Measurements from ENCODE around the gene UBA5. TPM values are rescaled to one million over a fixed set of nuclear protein-coding genes. Genes with fewer than 3 reads are reported as not detected.
"Not testable (repeated sequence)": the region's sequence is repeated elsewhere in the genome, so short reads cannot be mapped to it uniquely, and the experiment has no call there.

UBA5 gene
- total RNA-seq = 10 to 100 TPM; 48.4 to 53.8 TPM

- peak; percentile 74 to 80 for DNase-seq
- ATAC-seq (replicated peaks in 1 of 2) = peak; percentile 89 to 92
- Mint-ChIP-seq H3K27ac (peak within 1 kb of the TSS; percentile 94), H3K4me3 (peak within 1 kb of the TSS; percentile 95 to 99), H3K9me3 (no peaks in the 10 kb centered on the region), H3K4me1 (ENCODE audit: low read depth) (peaks cover 62% of the 10 kb centered on the region), H3K27me3 (ENCODE audit: low read depth) (no peaks in the 10 kb centered on the region), H3K36me3 (ENCODE audit: insufficient read depth in 2 of 2) (peaks cover 1 to 13% of the 10 kb centered on the region in 2 donors)
Measured at GRCh38 chr3:132660052-132660810, at the start of gene UBA5. UBA5 (plus strand) TSS chr3:132660329; CDS start chr3:132660538, 209 bp downstream.

GRCh38 chr3:132615301-132615700, 44.8 kb upstream of the UBA5 start:
- H3K9me3 Mint-ChIP-seq; H3K4me1 Mint-ChIP-seq (ENCODE audit: low read depth); ATAC-seq (replicated peaks in 1 of 2); H3K4me3 Mint-ChIP-seq; DNase-seq; H3K27ac Mint-ChIP-seq; H3K27me3 Mint-ChIP-seq (ENCODE audit: low read depth): not testable (repeated sequence)
- peaks cover 17 to 23% of the 10 kb centered on the region in 2 donors for H3K36me3 Mint-ChIP-seq (ENCODE audit: insufficient read depth in 2 of 2)

- no peak overlapping the region for H3K27ac Mint-ChIP-seq
- H3K27me3 Mint-ChIP-seq (ENCODE audit: low read depth) = no peaks in the 10 kb centered on the region
- ATAC-seq (replicated peaks in 1 of 2) (no peak), DNase-seq (no peak)
- H3K36me3 Mint-ChIP-seq (ENCODE audit: insufficient read depth in 2 of 2) = peaks cover 17 to 26% of the 10 kb centered on the region in 2 donors
- H3K4me1 Mint-ChIP-seq (ENCODE audit: low read depth) = no peaks in the 10 kb centered on the region
- H3K4me3 Mint-ChIP-seq = no peak overlapping the region
- H3K9me3 Mint-ChIP-seq = peaks cover 5 to 7% of the 10 kb centered on the region in 2 donors
Measured at GRCh38 chr3:132615881-132616280, 44.2 kb upstream of the UBA5 start.

GRCh38 chr3:132616780-132617179, 43.3 kb upstream of the UBA5 start:
- Mint-ChIP-seq H3K27ac (no peak overlapping the region), H3K4me1 (ENCODE audit: low read depth) (no peaks in the 10 kb centered on the region), H3K4me3 (no peak overlapping the region), H3K36me3 (ENCODE audit: insufficient read depth in 2 of 2) (peaks cover 13 to 28% of the 10 kb centered on the region in 2 donors), H3K9me3 (peaks cover 2 to 7% of the 10 kb centered on the region in 2 donors), H3K27me3 (ENCODE audit: low read depth) (no peaks in the 10 kb centered on the region)
- DNase-seq (no peak), ATAC-seq (replicated peaks in 1 of 2) (no peak)

- H3K36me3 Mint-ChIP-seq (ENCODE audit: insufficient read depth in 2 of 2) = peaks cover 5 to 11% of the 10 kb centered on the region in 2 donors
- H3K4me3 Mint-ChIP-seq = no peak overlapping the region
- no peak overlapping the region for H3K27ac Mint-ChIP-seq
- no peaks in the 10 kb centered on the region for H3K27me3 Mint-ChIP-seq (ENCODE audit: low read depth)
- no peak for ATAC-seq (replicated peaks in 1 of 2)
- DNase-seq = no peak
- no peaks in the 10 kb centered on the region for H3K4me1 Mint-ChIP-seq (ENCODE audit: low read depth)
- H3K9me3 Mint-ChIP-seq = no peaks in the 10 kb centered on the region
Measured at GRCh38 chr3:132622148-132622547, 38.0 kb upstream of the UBA5 start.

GRCh38 chr3:132622761-132623160, 37.4 kb upstream of the UBA5 start:
- ATAC-seq (replicated peaks in 1 of 2) (no peak), DNase-seq (no peak)
- no peaks in the 10 kb centered on the region for H3K4me1 Mint-ChIP-seq (ENCODE audit: low read depth)
- H3K36me3 Mint-ChIP-seq (ENCODE audit: insufficient read depth in 2 of 2) = peaks cover 4 to 8% of the 10 kb centered on the region in 2 donors
- no peaks in the 10 kb centered on the region for H3K27me3 Mint-ChIP-seq (ENCODE audit: low read depth)
- H3K9me3 Mint-ChIP-seq = no peaks in the 10 kb centered on the region
- H3K27ac Mint-ChIP-seq = no peak overlapping the region
- H3K4me3 Mint-ChIP-seq = no peak overlapping the region

- Mint-ChIP-seq H3K9me3 (no peaks in the 10 kb centered on the region), H3K27me3 (ENCODE audit: low read depth) (no peaks in the 10 kb centered on the region), H3K4me3 (no peak overlapping the region), H3K4me1 (ENCODE audit: low read depth) (no peaks in the 10 kb centered on the region), H3K27ac (no peak overlapping the region), H3K36me3 (ENCODE audit: insufficient read depth in 2 of 2) (peaks cover 4 to 8% of the 10 kb centered on the region in 2 donors)
- DNase-seq (no peak), ATAC-seq (replicated peaks in 1 of 2) (no peak)
Measured at GRCh38 chr3:132623646-132624045, 36.5 kb upstream of the UBA5 start.

GRCh38 chr3:132624790-132625189, 35.3 kb upstream of the UBA5 start:
- ATAC-seq (replicated peaks in 1 of 2) (no peak), DNase-seq (no peak)
- H3K27ac Mint-ChIP-seq = no peak overlapping the region
- H3K9me3 Mint-ChIP-seq = no peaks in the 10 kb centered on the region
- H3K27me3 Mint-ChIP-seq (ENCODE audit: low read depth) = no peaks in the 10 kb centered on the region
- peaks cover 2% of the 10 kb centered on the region for H3K4me1 Mint-ChIP-seq (ENCODE audit: low read depth)
- H3K4me3 Mint-ChIP-seq = no peak overlapping the region
- peaks cover 4 to 8% of the 10 kb centered on the region in 2 donors for H3K36me3 Mint-ChIP-seq (ENCODE audit: insufficient read depth in 2 of 2)

GRCh38 chr3:132625613-132626012, 34.5 kb upstream of the UBA5 start:
- ATAC-seq (replicated peaks in 1 of 2) (no peak), DNase-seq (no peak)
- H3K27ac Mint-ChIP-seq = peak overlapping the region; percentile 14
- H3K9me3 Mint-ChIP-seq = no peaks in the 10 kb centered on the region
- H3K36me3 Mint-ChIP-seq (ENCODE audit: insufficient read depth in 2 of 2) = peaks cover 4 to 9% of the 10 kb centered on the region in 2 donors
- no peak overlapping the region for H3K4me3 Mint-ChIP-seq
- H3K27me3 Mint-ChIP-seq (ENCODE audit: low read depth) = no peaks in the 10 kb centered on the region
- H3K4me1 Mint-ChIP-seq (ENCODE audit: low read depth) = peaks cover 9% of the 10 kb centered on the region

- peak overlapping the region; percentile 3 for H3K27ac Mint-ChIP-seq
- no peaks in the 10 kb centered on the region for H3K27me3 Mint-ChIP-seq (ENCODE audit: low read depth)
- no peaks in the 10 kb centered on the region for H3K9me3 Mint-ChIP-seq
- peaks cover 9% of the 10 kb centered on the region for H3K4me1 Mint-ChIP-seq (ENCODE audit: low read depth)
- H3K36me3 Mint-ChIP-seq (ENCODE audit: insufficient read depth in 2 of 2) = peaks cover 4% of the 10 kb centered on the region in 2 donors
- DNase-seq (no peak), ATAC-seq (replicated peaks in 1 of 2) (no peak)
- no peak overlapping the region for H3K4me3 Mint-ChIP-seq
Measured at GRCh38 chr3:132626955-132627354, 33.2 kb upstream of the UBA5 start.

GRCh38 chr3:132628157-132628556, 32.0 kb upstream of the UBA5 start:
- H3K4me1 Mint-ChIP-seq (ENCODE audit: low read depth) = peaks cover 9% of the 10 kb centered on the region
- H3K9me3 Mint-ChIP-seq = no peaks in the 10 kb centered on the region
- ATAC-seq (replicated peaks in 1 of 2) = no peak
- H3K27me3 Mint-ChIP-seq (ENCODE audit: low read depth) = no peaks in the 10 kb centered on the region
- no peak overlapping the region for H3K27ac Mint-ChIP-seq
- H3K36me3 Mint-ChIP-seq (ENCODE audit: insufficient read depth in 2 of 2) = peaks cover 4% of the 10 kb centered on the region in 2 donors
- DNase-seq = no peak
- H3K4me3 Mint-ChIP-seq = no peak overlapping the region

- Mint-ChIP-seq H3K27ac (no peak overlapping the region), H3K27me3 (ENCODE audit: low read depth) (no peaks in the 10 kb centered on the region), H3K4me1 (ENCODE audit: low read depth) (peaks cover 9% of the 10 kb centered on the region), H3K36me3 (ENCODE audit: insufficient read depth in 2 of 2) (peaks cover 4% of the 10 kb centered on the region in 2 donors), H3K9me3 (no peaks in the 10 kb centered on the region), H3K4me3 (no peak overlapping the region)
- DNase-seq (no peak), ATAC-seq (replicated peaks in 1 of 2) (no peak)
Measured at GRCh38 chr3:132629928-132630327, 30.2 kb upstream of the UBA5 start.

GRCh38 chr3:132630612-132631011, 29.5 kb upstream of the UBA5 start:
- no peaks in the 10 kb centered on the region for H3K9me3 Mint-ChIP-seq
- ATAC-seq (replicated peaks in 1 of 2) = no peak
- no peak for DNase-seq
- H3K36me3 Mint-ChIP-seq (ENCODE audit: insufficient read depth in 2 of 2) = peaks cover 2 to 7% of the 10 kb centered on the region in 2 donors
- H3K27ac Mint-ChIP-seq = no peak overlapping the region
- H3K4me1 Mint-ChIP-seq (ENCODE audit: low read depth) = peaks cover 9% of the 10 kb centered on the region
- H3K4me3 Mint-ChIP-seq = no peak overlapping the region
- no peaks in the 10 kb centered on the region for H3K27me3 Mint-ChIP-seq (ENCODE audit: low read depth)

- H3K27me3 Mint-ChIP-seq (ENCODE audit: low read depth) = no peaks in the 10 kb centered on the region
Measured at GRCh38 chr3:132635052-132635451, 25.1 kb upstream of the UBA5 start.

More at GRCh38 chr3:132635052-132635451, 25.1 kb upstream of the UBA5 start:
- no peak for ATAC-seq (replicated peaks in 1 of 2)
- H3K9me3 Mint-ChIP-seq = no peaks in the 10 kb centered on the region
- peaks cover 4% of the 10 kb centered on the region for H3K4me1 Mint-ChIP-seq (ENCODE audit: low read depth)
- DNase-seq = no peak
- no peak overlapping the region for H3K27ac Mint-ChIP-seq
- H3K36me3 Mint-ChIP-seq (ENCODE audit: insufficient read depth in 2 of 2) = peaks cover 0 to 10% of the 10 kb centered on the region in 2 donors
- H3K4me3 Mint-ChIP-seq = no peak overlapping the region

All from activated T-cell treated with anti-CD3 and anti-CD28 coated beads, Interleukin-2, amount 50 U/mL, for 72 hours (primary cell).